Measurements from ENCODE around the gene LSS.
"Not testable (repeated sequence)": the region's sequence is repeated elsewhere in the genome, so short reads cannot be mapped to it uniquely, and the experiment has no call there.

Gene LSS

DNA sequence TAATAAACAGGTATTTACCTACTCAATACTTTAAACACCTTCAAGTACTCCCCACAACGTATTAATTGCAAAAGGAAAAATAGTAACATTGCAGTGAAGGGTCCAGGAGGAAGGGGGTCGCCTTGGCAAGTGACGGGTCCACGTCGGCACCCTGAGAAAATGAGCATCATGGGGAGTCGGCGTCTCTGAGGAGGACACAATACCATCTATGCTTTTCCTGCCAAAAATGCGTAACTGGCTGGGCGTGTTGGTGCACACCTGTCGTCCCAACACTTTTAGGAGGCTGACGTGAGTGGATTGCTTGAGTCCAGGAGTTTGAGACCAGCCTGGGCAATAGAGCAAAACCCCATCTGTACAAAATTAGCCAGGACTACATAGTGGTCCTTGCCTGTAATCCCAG lies 80.5 kb downstream of the LSS start:
- Histone ChIP-seq H3K36me3 (replicated peaks) (no peaks in the 10 kb centered on the region), H3K4me3 (ENCODE audit: low read depth, low read length) (no peak overlapping the region), H3K27ac (no peak overlapping the region), H3K27me3 (replicated peaks) (no peaks in the 10 kb centered on the region)
- DNase-seq: no peak
- TF ChIP-seq, protein P1, sequence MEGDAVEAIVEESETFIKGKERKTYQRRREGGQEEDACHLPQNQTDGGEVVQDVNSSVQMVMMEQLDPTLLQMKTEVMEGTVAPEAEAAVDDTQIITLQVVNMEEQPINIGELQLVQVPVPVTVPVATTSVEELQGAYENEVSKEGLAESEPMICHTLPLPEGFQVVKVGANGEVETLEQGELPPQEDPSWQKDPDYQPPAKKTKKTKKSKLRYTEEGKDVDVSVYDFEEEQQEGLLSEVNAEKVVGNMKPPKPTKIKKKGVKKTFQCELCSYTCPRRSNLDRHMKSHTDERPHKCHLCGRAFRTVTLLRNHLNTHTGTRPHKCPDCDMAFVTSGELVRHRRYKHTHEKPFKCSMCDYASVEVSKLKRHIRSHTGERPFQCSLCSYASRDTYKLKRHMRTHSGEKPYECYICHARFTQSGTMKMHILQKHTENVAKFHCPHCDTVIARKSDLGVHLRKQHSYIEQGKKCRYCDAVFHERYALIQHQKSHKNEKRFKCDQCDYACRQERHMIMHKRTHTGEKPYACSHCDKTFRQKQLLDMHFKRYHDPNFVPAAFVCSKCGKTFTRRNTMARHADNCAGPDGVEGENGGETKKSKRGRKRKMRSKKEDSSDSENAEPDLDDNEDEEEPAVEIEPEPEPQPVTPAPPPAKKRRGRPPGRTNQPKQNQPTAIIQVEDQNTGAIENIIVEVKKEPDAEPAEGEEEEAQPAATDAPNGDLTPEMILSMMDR (IDR thresholded peaks at IDR 0.05; ENCODE audit: low read depth, low read length, missing control alignments): no peak
- in situ Hi-C loops (cut with HindIII; ENCODE audit: low pct_ligation_motif_present, low sequenced_read_pairs): no loop called here

DNA sequence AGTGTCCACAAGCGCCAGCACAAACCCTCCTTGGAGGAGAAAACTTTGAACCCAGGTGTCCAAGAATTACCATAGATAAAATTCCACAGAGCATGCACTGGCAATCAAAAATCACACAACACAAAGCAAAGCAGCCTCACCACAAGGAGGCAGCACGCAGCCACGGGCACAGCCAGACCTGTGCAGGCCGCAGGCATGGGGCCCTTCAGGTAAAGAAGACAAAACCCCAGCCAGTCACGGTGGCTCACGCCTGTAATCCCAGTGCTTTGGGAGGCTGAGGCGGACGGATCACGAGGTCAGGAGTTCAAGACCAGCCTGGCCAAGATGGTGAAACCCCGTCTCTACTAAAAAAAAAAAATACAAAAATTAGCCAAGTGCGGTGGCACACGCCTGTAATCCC lies 81.1 kb downstream of the LSS start:
- H3K36me3 ChIP-seq (replicated peaks); in situ Hi-C loops (cut with HindIII; ENCODE audit: low pct_ligation_motif_present, low sequenced_read_pairs); H3K27ac ChIP-seq; H3K4me3 ChIP-seq (ENCODE audit: low read depth, low read length); H3K27me3 ChIP-seq (replicated peaks): not testable (repeated sequence)
- TF ChIP-seq, protein P1 (IDR thresholded peaks at IDR 0.05; ENCODE audit: low read depth, low read length, missing control alignments): peak; percentile 79
- DNase-seq: peak; percentile 44

DNA sequence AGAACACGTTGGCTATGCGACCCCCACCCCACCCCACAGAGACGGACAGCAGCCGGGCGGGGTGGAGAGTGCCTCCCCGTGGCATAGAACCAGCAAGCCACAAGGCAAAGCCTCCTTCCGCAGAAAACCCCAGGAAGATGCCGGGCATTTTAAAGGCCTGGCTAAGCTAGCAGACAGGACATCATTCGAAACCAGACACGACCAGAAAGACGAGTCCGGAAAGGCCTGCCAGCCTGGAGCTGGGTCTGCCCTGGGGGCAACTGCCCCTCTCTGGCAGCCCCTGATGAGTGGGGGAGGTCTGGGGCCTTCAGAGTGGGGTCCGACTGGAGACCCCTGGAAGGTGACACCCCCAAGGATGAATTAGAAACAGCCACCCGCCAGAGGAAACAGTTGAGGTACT lies 81.7 kb downstream of the LSS start:
- TF ChIP-seq, protein P1 (IDR thresholded peaks at IDR 0.05; ENCODE audit: low read depth, low read length, missing control alignments): no peak
- Histone ChIP-seq H3K27ac (no peak overlapping the region), H3K4me3 (ENCODE audit: low read depth, low read length) (no peak overlapping the region), H3K36me3 (replicated peaks) (no peaks in the 10 kb centered on the region), H3K27me3 (replicated peaks) (no peaks in the 10 kb centered on the region)
- DNase-seq: no peak
- in situ Hi-C loops (cut with HindIII; ENCODE audit: low pct_ligation_motif_present, low sequenced_read_pairs): no loop called here

DNA sequence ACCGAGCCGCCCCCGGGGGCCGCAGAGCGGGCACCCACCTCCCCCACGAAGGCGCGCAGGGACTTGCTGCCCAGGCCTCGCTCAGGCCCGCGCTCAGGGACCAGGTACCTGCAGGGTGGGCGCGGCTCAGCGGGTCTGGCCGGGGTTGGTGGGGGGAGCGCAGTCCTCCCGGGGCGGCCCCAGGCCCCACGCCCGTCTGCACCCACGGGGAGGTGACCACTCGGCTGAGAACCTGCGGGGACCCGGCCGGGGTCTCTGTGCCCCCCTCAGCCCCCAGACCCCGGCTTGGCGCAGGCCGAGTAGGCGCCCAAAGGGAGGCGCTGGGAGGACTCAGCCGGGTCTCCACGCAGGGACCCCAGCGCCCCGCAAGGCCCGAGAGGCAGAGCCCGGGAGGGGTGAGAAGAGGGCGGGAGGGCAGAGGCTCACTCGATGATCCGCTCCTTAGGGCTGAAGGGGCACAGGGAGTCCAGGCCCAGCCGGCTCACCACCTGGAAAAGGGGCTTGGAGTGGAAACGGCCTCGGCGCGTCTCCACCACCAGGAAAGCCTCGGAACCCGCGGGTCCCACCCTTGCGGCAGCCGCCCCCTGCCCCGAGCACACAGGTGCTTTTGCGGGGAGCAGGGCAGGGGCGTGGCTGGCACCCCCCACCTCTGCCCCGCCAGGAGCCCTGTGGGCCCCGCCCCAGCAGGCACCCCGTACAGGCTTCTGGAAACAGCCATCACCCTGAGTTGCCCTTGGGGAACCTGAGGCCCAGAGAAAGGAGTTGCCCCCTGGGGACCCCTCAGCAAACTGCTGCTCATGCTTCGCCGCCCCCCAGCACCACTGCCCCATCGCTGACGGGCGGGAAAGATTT lies 82.5 kb downstream of the LSS start:
- no peak overlapping the region for H3K4me3 ChIP-seq (ENCODE audit: low read depth, low read length)
- no peak for DNase-seq
- H3K27ac ChIP-seq: no peak overlapping the region
- in situ Hi-C loops (cut with HindIII; ENCODE audit: low pct_ligation_motif_present, low sequenced_read_pairs): no loop called here
- no peaks in the 10 kb centered on the region for H3K27me3 ChIP-seq (replicated peaks)
- TF ChIP-seq, protein P1 (IDR thresholded peaks at IDR 0.05; ENCODE audit: low read depth, low read length, missing control alignments): no peak
- no peaks in the 10 kb centered on the region for H3K36me3 ChIP-seq (replicated peaks)

DNA sequence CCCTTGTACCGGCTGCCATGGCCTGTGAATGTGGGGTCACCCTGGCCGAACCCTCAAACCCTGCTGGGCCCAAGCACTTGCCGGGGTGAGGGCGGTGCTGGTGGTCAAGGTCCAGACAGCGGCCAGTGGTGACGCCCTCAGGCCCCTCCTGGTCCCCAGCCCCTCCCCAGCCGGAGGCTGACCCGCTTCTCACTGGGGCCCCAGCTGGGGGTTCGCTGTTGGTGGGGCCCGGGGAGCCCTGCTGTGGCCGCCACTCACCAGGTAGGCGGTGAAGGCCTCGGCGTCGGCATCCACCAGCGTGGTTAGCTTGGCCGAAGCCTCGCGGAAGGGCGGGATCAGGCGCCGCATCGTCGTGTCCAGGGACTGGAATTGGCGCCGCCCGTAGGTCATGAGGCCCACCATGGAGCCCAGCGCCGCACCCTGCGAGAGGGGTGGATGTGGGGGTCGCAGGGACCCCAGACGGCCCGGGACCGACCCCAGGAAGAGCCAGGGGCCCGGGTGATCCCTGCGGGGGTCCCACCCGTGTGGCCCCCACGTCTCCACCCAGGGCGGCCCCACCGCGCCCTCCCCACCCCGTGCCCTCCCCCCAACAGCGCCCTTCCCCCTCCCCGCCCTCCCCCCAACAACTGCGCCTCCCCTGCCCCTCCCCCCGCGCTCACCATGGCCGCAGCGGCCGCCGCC lies 83.3 kb downstream of the LSS start:
- TF ChIP-seq, protein P1 (IDR thresholded peaks at IDR 0.05; ENCODE audit: low read depth, low read length, missing control alignments): no peak
- H3K27ac ChIP-seq: no peak overlapping the region
- no peak overlapping the region for H3K4me3 ChIP-seq (ENCODE audit: low read depth, low read length)
- no peaks in the 10 kb centered on the region for H3K27me3 ChIP-seq (replicated peaks)
- no peaks in the 10 kb centered on the region for H3K36me3 ChIP-seq (replicated peaks)
- in situ Hi-C loops (cut with HindIII; ENCODE audit: low pct_ligation_motif_present, low sequenced_read_pairs): no loop called here
- DNase-seq: no peak
